ENCODE results near the gene ZNF620.

The ZNF620 gene

DNA sequence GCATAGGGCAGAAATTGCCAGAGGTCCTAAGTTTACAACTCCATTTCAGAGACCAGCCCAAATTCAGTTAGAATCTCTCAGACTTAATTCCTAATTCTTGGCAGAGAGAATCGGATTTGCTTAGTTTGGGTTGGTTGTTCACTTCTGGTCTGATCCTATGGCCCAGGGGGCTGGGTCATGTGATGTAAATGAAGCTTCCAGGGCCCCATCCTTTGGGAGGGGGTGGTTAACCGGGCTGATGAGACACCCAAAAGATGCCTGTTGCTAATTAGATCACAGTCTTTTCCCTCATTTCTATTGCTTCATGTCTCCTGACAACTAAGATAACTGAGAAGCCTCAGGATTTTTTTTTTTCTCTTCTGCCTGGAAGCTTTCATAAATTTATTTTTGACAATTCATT, 11.1 kb upstream of the ZNF620 start:
- Histone ChIP-seq H3K36me3 (ENCODE audit: low read length) (no peaks in the 10 kb centered on the region), H3K4me3 (ENCODE audit: insufficient read depth, low read length, poor library complexity, severe bottlenecking) (no peak overlapping the region), H3K9ac (ENCODE audit: low read length) (no peak overlapping the region), H3F3A (ENCODE audit: insufficient read depth) (no peaks in the 10 kb centered on the region), H3K27me3 (ENCODE audit: low read length) (no peaks in the 10 kb centered on the region), H3K27ac (ENCODE audit: low read depth, low read length) (no peak overlapping the region), H3K79me2 (ENCODE audit: insufficient read depth, low read length) (no peaks in the 10 kb centered on the region), H4K20me1 (ENCODE audit: low read depth, low read length) (no peaks in the 10 kb centered on the region), H2AFZ (ENCODE audit: low read depth, low read length, severe bottlenecking) (no peak overlapping the region), H3K4me2 (ENCODE audit: low read depth, low read length, poor library complexity, severe bottlenecking) (no peak overlapping the region), H3K9me3 (ENCODE audit: insufficient read depth, low read length) (no peaks in the 10 kb centered on the region), H3K9me2 (replicated peaks; ENCODE audit: insufficient read depth, low read length) (no peaks in the 10 kb centered on the region)
- TF ChIP-seq CTCF (IDR thresholded peaks at IDR 0.05; ENCODE audit: insufficient read depth, low read length, poor library complexity, severe bottlenecking) (no peak), EZH2phosphoT487 (conservative IDR thresholded peaks at IDR 0.05; ENCODE audit: low read length) (no peak)

DNA sequence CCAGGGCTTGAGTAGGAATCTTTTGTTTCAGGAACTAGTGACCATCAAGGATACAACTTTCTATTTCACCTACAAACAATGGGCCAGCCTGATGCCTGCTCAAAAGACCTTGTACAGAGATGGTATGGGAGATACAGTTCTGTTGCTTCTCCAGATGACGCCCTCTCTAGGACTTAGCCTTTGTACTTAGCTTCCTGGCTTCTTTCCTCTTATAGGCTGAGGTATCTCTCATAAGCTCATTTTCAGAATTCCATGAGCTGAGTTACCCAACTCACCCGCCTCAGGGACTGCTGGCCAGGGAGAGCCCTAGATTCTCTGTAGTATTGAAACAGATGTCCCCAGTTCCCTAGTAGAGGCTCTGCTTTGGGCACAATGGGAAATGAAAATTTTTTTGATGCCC, 8.6 kb upstream of the ZNF620 start:
- TF ChIP-seq EZH2phosphoT487 (conservative IDR thresholded peaks at IDR 0.05; ENCODE audit: low read length) (no peak), CTCF (IDR thresholded peaks at IDR 0.05; ENCODE audit: insufficient read depth, low read length, poor library complexity, severe bottlenecking) (no peak)
- no peaks in the 10 kb centered on the region for H3K36me3 ChIP-seq (ENCODE audit: low read length)
- H3K27me3 ChIP-seq (ENCODE audit: low read length), result no peaks in the 10 kb centered on the region
- H2AFZ ChIP-seq (ENCODE audit: low read depth, low read length, severe bottlenecking), result no peak overlapping the region
- H3K27ac ChIP-seq (ENCODE audit: low read depth, low read length), result no peak overlapping the region
- H3K79me2 ChIP-seq (ENCODE audit: insufficient read depth, low read length), result no peaks in the 10 kb centered on the region
- H3K9me3 ChIP-seq (ENCODE audit: insufficient read depth, low read length), result no peaks in the 10 kb centered on the region
- H4K20me1 ChIP-seq (ENCODE audit: low read depth, low read length), result no peaks in the 10 kb centered on the region
- H3K9me2 ChIP-seq (replicated peaks; ENCODE audit: insufficient read depth, low read length), result no peaks in the 10 kb centered on the region
- no peak overlapping the region for H3K4me3 ChIP-seq (ENCODE audit: insufficient read depth, low read length, poor library complexity, severe bottlenecking)
- no peak overlapping the region for H3K4me2 ChIP-seq (ENCODE audit: low read depth, low read length, poor library complexity, severe bottlenecking)
- H3F3A ChIP-seq (ENCODE audit: insufficient read depth), result no peaks in the 10 kb centered on the region
- no peak overlapping the region for H3K9ac ChIP-seq (ENCODE audit: low read length)

- Histone ChIP-seq H3K27me3 (ENCODE audit: low read length) (no peaks in the 10 kb centered on the region), H3K4me2 (ENCODE audit: low read depth, low read length, poor library complexity, severe bottlenecking) (no peak overlapping the region), H3K79me2 (ENCODE audit: insufficient read depth, low read length) (no peaks in the 10 kb centered on the region), H4K20me1 (ENCODE audit: low read depth, low read length) (no peaks in the 10 kb centered on the region), H3K9ac (ENCODE audit: low read length) (no peak overlapping the region), H3K27ac (ENCODE audit: low read depth, low read length) (no peak overlapping the region), H3K36me3 (ENCODE audit: low read length) (no peaks in the 10 kb centered on the region), H3K9me2 (replicated peaks; ENCODE audit: insufficient read depth, low read length) (no peaks in the 10 kb centered on the region), H2AFZ (ENCODE audit: low read depth, low read length, severe bottlenecking) (no peak overlapping the region), H3K9me3 (ENCODE audit: insufficient read depth, low read length) (no peaks in the 10 kb centered on the region), H3K4me3 (ENCODE audit: insufficient read depth, low read length, poor library complexity, severe bottlenecking) (no peak overlapping the region), H3F3A (ENCODE audit: insufficient read depth) (no peaks in the 10 kb centered on the region)
- TF ChIP-seq CTCF (IDR thresholded peaks at IDR 0.05; ENCODE audit: insufficient read depth, low read length, poor library complexity, severe bottlenecking) (no peak), EZH2phosphoT487 (conservative IDR thresholded peaks at IDR 0.05; ENCODE audit: low read length) (no peak)
Measured at GRCh38 chr3:40499952-40500351, 5.9 kb upstream of the ZNF620 start.

GRCh38 chr3:40502034-40502433, 3.8 kb upstream of the ZNF620 start:
- no peaks in the 10 kb centered on the region for H3K9me2 ChIP-seq (replicated peaks; ENCODE audit: insufficient read depth, low read length)
- no peak overlapping the region for H3K4me3 ChIP-seq (ENCODE audit: insufficient read depth, low read length, poor library complexity, severe bottlenecking)
- H3K9me3 ChIP-seq (ENCODE audit: insufficient read depth, low read length), result no peaks in the 10 kb centered on the region
- H3K27me3 ChIP-seq (ENCODE audit: low read length), result no peaks in the 10 kb centered on the region
- no peak overlapping the region for H3K9ac ChIP-seq (ENCODE audit: low read length)
- H3K36me3 ChIP-seq (ENCODE audit: low read length), result no peaks in the 10 kb centered on the region
- no peak overlapping the region for H2AFZ ChIP-seq (ENCODE audit: low read depth, low read length, severe bottlenecking)
- TF ChIP-seq CTCF (IDR thresholded peaks at IDR 0.05; ENCODE audit: insufficient read depth, low read length, poor library complexity, severe bottlenecking), result no peak
- H3K27ac ChIP-seq (ENCODE audit: low read depth, low read length), result no peak overlapping the region
- H3K4me2 ChIP-seq (ENCODE audit: low read depth, low read length, poor library complexity, severe bottlenecking), result no peak overlapping the region
- no peaks in the 10 kb centered on the region for H3K79me2 ChIP-seq (ENCODE audit: insufficient read depth, low read length)
- no peaks in the 10 kb centered on the region for H3F3A ChIP-seq (ENCODE audit: insufficient read depth)
- no peaks in the 10 kb centered on the region for H4K20me1 ChIP-seq (ENCODE audit: low read depth, low read length)
